HG02759 (cell line): Measurements from ENCODE around the gene TCEA2.

Source experiments
- ATAC-seq: cut with Tn5 transposase; IDR thresholded peaks from one replicate; pipeline ENCODE4 v1.9.1; 2021; ENCODE audit warnings: mild to moderate bottlenecking, moderate library complexity; ENCODE audit not compliant: unreplicated experiment

The TCEA2 gene

GRCh38 chr20:64062596-64063388, at the start of gene TCEA2:
TSS of gene TCEA2 (plus strand) at chr20:64063198. CDS start at chr20:64063313, 115 bp downstream.
- peak; percentile 88 for ATAC-seq

GRCh38 chr20:64015635-64016034, 47.4 kb upstream of the TCEA2 start:
- no peak for ATAC-seq

GRCh38 chr20:64021124-64021975, 41.6 kb upstream of the TCEA2 start:
- no peak for ATAC-seq

GRCh38 chr20:64022671-64023360, 40.2 kb upstream of the TCEA2 start:
- ATAC-seq, result no peak

- no peak for ATAC-seq
Measured at GRCh38 chr20:64023361-64024140, 39.4 kb upstream of the TCEA2 start.

GRCh38 chr20:64024141-64024990, 38.6 kb upstream of the TCEA2 start:
- ATAC-seq, result no peak

GRCh38 chr20:64025101-64025825, 37.7 kb upstream of the TCEA2 start:
- no peak for ATAC-seq

- ATAC-seq, result no peak
Measured at GRCh38 chr20:64025826-64026412, 37.1 kb upstream of the TCEA2 start.

GRCh38 chr20:64027981-64028685, 34.9 kb upstream of the TCEA2 start:
- ATAC-seq, result no peak

- ATAC-seq, result no peak
Measured at GRCh38 chr20:64029293-64030117, 33.5 kb upstream of the TCEA2 start.

- ATAC-seq, result no peak
Measured at GRCh38 chr20:64030371-64031134, 32.4 kb upstream of the TCEA2 start.

GRCh38 chr20:64031822-64032314, 31.1 kb upstream of the TCEA2 start:
- ATAC-seq, result no peak

GRCh38 chr20:64032706-64033624, 30.0 kb upstream of the TCEA2 start:
- ATAC-seq, result no peak

- no peak for ATAC-seq
Measured at GRCh38 chr20:64033981-64034493, 29.0 kb upstream of the TCEA2 start.
